Stimulated activated CD4-positive, alpha-beta T cell treated with anti-CD3 and anti-CD28 coated beads, TNF-alpha, amount 100 ng/mL, for 48 hours (primary cell): ENCODE data around the gene NANOS2.
"Not testable (repeated sequence)": the region's sequence is repeated elsewhere in the genome, so short reads cannot be mapped to it uniquely, and the experiment has no call there.

Experiments used
- DNase-seq, 3 donors: peaks; one replicate each; pipeline ENCODE4 v3.0.0-alpha.2; 2020; ENCODE audit warnings: low read depth in 3 of 3

NANOS2 gene

GRCh38 chr19:45876411-45877197 is 38.0 kb downstream of the NANOS2 start:
- DNase-seq: peak in 1 of 3 donors; percentile 45

DNA sequence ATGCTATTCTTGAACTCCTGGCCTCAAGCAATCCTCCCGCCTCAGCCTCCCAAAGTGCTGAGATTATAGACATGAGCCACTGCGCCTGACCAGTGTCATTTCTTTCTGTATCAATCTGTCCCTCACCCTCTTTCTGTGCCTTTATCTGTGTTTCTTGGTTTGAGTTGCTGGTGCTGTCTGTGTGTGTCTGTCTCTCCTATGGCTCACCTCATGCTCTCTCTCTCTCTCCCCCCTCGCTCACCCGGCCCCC is 38.5 kb downstream of the NANOS2 start:
- DNase-seq: no peak

DNA sequence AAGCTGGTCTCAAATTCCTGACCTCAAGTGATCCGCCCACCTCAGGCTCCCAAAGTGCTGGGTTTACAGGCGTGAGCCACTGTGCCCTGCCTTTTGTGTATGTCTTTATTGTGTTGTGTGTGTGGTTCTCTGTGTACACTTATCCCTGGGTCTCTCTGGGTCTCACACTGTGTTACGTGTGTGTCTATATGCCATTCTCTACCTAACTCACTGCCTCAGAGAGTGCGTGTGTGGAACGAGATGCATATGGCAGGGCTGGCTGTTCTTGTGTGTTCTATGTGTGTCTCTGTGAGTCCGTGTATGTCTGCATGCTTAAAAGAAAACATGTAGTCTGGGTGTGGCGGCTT is 40.0 kb downstream of the NANOS2 start:
- no peak for DNase-seq

DNA sequence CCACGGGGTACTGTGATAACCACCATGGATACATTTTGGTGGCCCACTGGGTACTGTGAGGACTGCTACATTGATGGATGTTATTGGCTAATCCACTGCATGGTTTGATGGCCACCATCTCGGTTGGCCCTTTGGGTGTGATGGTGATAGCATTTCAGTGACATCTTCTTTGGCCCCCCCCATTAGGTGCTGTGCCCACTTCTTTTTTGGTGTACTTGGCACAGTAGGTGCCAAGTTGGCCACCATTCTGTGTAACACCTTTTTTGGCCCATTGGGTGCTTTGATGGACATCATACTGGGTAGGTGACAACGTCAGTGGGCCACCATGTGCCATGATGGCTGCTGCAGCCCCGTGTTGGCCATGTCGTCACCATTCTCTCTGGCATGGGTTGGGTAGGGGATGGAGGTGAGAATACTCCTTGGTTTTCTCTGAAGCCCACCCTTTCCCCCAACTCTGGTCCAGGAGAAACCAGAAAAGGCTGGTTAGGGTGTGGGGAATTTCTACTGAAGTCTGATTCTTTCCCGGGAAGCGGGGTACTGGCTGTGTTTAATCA is 41.3 kb downstream of the NANOS2 start:
- DNase-seq: no peak

DNA sequence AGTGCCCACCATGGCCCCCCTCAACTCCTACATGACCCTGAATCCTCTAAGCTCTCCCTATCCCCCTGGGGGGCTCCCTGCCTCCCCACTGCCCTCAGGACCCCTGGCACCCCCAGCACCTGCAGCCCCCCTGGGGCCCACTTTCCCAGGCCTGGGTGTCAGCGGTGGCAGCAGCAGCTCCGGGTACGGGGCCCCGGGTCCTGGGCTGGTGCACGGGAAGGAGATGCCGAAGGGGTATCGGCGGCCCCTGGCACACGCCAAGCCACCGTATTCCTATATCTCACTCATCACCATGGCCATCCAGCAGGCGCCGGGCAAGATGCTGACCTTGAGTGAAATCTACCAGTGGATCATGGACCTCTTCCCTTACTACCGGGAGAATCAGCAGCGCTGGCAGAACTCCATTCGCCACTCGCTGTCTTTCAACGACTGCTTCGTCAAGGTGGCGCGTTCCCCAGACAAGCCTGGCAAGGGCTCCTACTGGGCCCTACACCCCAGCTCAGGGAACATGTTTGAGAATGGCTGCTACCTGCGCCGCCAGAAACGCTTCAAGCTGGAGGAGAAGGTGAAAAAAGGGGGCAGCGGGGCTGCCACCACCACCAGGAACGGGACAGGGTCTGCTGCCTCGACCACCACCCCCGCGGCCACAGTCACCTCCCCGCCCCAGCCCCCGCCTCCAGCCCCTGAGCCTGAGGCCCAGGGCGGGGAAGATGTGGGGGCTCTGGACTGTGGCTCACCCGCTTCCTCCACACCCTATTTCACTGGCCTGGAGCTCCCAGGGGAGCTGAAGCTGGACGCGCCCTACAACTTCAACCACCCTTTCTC is 42.3 kb downstream of the NANOS2 start:
- DNase-seq: no peak

DNA sequence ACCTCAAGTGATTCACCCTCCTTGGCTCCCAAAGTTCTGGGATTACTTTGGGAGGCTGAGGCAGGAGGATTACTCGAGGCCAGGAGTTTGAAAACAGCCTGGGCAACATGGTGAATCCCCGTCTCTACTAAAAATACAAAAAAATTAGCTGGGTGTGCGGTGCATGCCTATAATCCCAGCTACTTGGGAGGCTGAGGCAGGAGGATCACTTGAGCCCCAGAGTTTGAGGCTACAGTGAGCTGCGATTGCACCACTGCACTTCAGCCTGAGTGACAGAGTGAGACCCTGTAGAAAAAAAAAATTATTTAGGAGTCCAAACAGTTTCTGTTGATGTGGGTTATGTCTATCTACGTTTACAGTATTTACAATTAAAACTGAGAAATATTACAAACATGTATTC is 43.8 kb downstream of the NANOS2 start:
- no peak for DNase-seq

- not testable (repeated sequence) for DNase-seq
Observed at GRCh38 chr19:45867241-45867640, 47.3 kb downstream of the NANOS2 start.

DNA sequence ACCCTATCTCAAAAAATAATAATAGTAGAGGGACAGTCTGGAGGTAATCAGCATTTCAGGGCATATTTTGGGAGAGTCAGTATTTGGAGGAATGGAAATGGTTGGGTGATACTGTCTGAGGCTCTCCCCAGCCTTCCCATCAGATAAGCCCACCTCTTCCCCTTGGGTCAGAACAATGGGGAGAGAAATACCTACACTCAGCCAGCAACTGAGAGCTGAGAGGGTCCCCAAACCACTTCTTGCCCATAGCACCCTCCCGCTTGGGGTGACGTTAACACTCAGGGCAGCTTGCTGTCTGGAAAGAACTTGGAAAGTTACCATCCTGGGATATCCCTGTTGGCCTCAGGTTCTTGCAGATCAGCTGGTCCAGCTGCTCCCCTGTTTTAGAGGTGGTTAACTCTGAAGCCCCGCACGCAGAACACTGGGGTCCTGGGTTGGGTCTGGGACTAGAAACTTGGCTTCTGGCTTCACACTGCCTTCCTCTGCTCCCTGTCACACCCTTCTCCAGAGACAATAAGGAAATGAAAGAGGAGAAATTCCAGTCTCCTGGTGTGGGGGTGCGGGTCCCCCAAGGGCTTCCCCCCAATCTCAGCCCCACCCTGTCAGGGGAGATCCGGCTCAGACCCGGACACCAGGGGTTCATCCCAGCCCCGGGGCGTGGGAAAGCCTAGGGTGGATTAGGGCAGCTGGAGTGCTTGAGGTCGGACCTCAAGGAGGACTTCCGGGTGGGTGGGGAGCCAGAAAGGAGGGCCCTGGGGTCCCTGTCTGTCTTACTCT is 48.0 kb downstream of the NANOS2 start:
- no peak for DNase-seq

DNA sequence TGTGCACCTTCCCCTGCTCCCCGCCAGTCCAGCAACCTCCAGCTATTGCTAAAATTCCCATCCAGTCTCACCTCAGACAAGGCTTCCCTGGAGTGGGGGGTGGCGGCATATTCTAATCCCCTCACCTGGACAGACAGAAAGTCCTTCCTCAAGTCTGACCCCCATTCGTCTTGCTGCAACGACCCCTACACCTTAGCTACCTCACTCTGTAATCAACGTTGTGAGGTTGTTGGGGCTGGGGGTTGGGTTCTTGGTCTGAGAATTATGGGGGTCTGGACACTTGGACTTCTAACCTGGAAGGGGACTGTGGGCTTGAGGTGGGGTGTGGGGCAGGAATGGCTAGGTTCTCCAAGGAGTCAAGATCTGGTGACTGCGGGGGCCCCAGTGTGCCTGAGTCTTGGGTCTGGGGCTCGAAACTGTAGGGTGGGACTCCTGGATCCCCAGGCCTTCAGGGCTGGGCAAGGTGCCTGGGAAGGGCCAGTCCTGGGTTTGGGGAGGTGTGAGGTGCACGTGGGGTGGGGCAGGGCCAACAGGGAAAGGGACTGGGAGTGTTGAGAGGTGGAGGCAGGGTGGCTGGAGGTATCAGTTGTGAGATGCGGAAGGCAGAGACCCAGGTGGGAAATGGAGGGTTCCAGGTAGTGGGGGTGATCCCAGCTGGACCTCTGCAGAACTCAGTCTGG is 49.2 kb downstream of the NANOS2 start:
- DNase-seq: no peak

DNA sequence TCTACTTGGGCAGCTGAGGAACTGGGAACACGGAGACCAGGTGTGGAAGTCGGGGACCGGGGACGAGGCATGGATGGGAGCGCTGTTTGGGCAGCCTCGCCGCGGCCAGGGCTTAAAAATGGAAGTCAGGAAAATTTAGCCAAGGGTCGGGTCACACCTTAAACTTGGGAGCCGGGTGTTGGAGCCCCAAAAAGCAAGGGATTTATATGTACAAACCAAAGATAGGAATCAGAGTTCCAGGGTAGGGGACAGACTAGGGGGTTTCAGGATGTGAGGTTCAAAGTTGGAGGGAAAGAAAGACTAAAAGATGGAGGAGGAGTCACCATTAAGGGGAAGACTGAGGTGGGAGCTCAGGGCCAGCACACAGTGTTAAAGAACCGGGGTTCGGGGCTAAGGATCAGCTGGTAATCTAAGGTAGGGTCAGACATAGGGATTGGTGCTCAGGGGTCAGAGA is 49.9 kb downstream of the NANOS2 start:
- DNase-seq: no peak

DNA sequence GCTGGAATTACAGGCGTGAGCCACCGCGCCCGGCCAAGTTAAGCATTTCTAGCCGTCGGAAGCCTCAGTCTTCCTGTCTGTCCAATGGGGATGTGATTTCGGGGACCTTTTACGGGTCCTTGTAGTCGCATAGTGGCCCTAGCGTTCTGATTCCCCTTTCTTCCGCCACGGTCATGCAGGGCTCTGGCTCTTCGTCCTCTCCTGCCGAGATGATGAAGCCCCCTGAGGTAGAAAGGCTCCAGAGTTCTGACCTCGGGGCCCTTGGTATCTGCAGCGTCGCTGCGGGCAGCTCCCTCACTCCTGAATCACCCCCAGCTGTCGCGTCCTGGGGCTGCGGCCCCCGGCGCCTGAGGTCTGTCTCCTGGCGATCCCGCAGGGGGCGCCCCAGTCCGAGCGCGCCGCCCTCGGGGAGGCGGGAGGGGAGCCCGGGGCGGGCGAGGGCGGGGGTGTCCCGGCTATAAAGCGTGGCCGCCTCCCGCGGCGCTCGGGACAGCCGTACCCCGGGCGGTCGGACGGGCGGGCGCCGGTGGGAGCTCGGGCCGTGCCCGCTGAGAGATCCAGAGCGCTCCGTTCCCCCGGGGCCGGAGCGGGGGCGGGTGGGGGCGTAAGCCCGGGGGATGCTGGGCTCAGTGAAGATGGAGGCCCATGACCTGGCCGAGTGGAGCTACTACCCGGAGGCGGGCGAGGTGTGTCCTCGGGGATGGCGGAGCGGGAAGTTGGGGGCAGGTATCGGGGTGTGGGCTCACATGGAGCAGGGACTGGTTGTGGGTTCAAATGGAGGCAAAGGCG is 50.5 kb downstream of the NANOS2 start, which contains the start of gene FOXA3:
TSS of gene FOXA3 (plus strand) at position 487 of the 789 bp plus-strand sequence. CDS start at position 618, 131 bp downstream.
- DNase-seq: peak in 1 of 3 donors; percentile 45

DNA sequence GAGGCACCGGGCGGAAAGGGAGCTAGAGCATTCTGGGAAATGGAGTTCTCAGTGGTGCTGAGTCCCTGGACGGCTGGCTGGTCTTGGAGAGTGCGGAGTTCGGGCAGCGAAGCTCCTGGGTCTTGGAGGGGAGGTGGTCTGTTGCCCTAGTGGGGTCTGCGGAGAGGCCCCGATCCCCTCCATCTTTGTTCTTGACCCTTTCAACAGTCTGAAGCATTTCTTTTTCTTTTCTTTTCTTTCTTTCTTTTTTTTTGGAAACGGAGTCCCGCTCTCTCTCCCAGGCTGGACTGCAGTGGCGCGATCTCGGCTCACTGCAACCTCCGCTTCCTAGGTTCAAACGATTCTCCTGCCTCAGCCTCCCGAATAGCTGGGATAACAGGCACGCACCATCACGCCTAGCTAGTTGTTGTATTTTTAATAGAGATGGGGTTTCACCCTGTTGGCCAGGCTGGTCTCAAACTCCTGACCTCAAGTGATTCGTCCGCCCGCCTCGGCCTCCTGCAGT is 51.2 kb downstream of the NANOS2 start:
- DNase-seq: no peak
